ENCODE measurements around the gene HTR3C. TPM values are rescaled to one million over a fixed set of nuclear protein-coding genes. Genes with fewer than 3 reads are reported as not detected.

Gene HTR3C
- total RNA-seq, 1 donor from 2014 or later, result 0.44 TPM

DNA sequence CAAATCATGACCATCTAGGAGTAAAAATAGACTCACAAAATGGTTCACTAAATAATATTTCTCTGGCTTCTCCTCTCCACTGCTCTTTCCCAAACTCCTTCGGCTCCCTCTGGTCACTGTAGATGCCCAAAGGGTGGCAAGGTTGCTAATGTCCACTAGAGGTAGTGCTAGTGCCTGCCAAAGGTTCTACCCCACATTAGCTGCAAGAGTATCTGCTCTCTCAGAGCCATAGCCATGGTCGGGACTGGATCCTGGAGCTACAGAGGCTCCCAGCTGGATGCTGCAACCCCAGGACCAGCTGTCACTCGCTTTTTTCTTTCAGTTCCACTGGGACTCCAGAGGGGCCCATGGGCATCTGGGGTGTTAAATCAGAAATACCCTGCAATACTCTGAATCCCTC is 12.8 kb upstream of the HTR3C start:
- Histone ChIP-seq H3K4me1 (peaks cover 5% of the 10 kb centered on the region), H3K36me3 (no peaks in the 10 kb centered on the region), H3K27ac (no peak overlapping the region), H3K4me3 (no peak overlapping the region), H3K9me3 (no peaks in the 10 kb centered on the region), H3K27me3 (ENCODE audit: low read depth) (no peaks in the 10 kb centered on the region)
- DNase-seq (no peak), ATAC-seq (peak; percentile 33 to 58)
- TF ChIP-seq, protein P1, sequence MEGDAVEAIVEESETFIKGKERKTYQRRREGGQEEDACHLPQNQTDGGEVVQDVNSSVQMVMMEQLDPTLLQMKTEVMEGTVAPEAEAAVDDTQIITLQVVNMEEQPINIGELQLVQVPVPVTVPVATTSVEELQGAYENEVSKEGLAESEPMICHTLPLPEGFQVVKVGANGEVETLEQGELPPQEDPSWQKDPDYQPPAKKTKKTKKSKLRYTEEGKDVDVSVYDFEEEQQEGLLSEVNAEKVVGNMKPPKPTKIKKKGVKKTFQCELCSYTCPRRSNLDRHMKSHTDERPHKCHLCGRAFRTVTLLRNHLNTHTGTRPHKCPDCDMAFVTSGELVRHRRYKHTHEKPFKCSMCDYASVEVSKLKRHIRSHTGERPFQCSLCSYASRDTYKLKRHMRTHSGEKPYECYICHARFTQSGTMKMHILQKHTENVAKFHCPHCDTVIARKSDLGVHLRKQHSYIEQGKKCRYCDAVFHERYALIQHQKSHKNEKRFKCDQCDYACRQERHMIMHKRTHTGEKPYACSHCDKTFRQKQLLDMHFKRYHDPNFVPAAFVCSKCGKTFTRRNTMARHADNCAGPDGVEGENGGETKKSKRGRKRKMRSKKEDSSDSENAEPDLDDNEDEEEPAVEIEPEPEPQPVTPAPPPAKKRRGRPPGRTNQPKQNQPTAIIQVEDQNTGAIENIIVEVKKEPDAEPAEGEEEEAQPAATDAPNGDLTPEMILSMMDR (IDR thresholded peaks at IDR 0.05), result peak; percentile 25
- intact Hi-C loops (cut with DNase I), result no loop called here

DNA sequence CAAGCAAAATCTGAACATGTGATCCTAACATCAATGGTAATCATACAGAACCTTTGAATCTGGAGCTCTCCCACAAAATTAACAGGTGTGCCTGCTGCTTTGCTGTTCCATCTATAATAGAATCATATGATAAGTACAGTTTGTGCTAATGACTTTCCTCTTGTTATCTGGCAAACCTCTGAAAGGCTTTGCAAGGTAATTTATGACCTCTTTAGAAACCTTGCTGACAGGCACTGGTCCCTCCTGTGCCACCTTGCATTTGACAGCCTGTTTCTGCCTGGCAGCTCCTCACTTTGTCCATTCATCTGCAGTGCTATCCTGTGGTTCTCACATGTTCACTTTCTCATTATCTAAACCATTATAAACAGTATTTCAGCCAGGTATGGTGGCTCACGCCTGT is 10.2 kb upstream of the HTR3C start:
- Histone ChIP-seq H3K36me3 (no peaks in the 10 kb centered on the region), H3K4me1 (peaks cover 5% of the 10 kb centered on the region), H3K4me3 (no peak overlapping the region), H3K9me3 (no peaks in the 10 kb centered on the region), H3K27me3 (ENCODE audit: low read depth) (no peaks in the 10 kb centered on the region), H3K27ac (no peak overlapping the region)
- ATAC-seq, result no peak
- no peak for DNase-seq
- intact Hi-C loops (cut with DNase I), result no loop called here
- TF ChIP-seq, protein P1 (IDR thresholded peaks at IDR 0.05), result no peak

DNA sequence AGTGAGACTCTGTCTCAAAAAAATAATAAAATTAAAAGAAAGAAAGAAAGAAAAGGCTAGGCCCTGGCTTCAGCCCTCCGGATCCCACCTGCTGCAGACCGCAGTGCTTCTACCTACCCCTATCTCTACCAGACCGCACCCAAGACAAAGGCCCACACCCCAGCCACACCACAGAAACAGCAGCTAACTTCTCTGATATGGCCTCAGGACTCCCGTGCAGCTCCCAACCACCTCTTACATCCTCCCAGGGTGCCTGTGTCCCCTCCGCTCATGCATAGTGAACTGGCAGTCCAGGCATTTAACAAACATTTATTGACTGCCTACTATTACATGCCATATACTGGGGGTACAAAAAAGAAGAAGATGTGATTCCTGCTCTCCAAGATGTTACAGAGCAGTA is 6.9 kb upstream of the HTR3C start:
- no peak overlapping the region for H3K27ac ChIP-seq
- no peaks in the 10 kb centered on the region for H3K4me1 ChIP-seq
- ATAC-seq, result no peak
- no peaks in the 10 kb centered on the region for H3K9me3 ChIP-seq
- TF ChIP-seq, protein P1 (IDR thresholded peaks at IDR 0.05), result no peak
- intact Hi-C loops (cut with DNase I), result no loop called here
- no peaks in the 10 kb centered on the region for H3K36me3 ChIP-seq
- H3K27me3 ChIP-seq (ENCODE audit: low read depth), result no peaks in the 10 kb centered on the region
- DNase-seq, result no peak
- no peak overlapping the region for H3K4me3 ChIP-seq

DNA sequence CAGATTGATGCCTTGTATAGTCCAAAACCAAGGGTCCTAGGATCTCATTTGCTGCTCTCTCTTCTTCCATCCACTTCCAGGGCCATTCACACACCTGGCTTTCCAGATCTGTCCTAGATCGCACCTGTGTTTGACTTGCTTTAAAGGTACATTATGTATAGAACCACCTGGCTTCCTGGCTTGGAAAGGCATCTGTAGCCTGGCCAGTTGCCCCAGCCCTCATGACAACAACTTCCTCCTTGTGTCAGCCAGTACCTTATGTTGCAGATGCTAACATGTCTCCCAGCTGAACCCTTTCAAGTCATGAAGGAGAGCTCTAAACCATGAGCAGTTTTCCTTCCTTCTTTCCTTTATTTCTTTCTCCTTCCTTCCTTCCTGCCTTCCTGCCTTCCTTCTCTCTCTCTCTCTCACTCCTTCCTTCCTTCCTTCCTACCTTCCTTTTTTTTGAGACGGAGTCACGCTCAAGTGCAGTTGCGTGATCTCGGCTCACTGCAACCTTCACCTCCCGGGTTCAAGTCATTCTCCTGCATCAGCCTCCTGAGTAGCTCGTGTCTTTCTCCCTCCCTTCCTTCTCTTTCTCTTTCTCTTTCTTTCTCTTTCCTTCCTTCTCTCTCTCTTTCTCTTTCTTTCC is 2.5 kb upstream of the HTR3C start:
- Histone ChIP-seq H3K27ac (no peak overlapping the region), H3K9me3 (no peaks in the 10 kb centered on the region), H3K27me3 (ENCODE audit: low read depth) (no peaks in the 10 kb centered on the region), H3K4me3 (no peak overlapping the region), H3K4me1 (no peaks in the 10 kb centered on the region), H3K36me3 (no peaks in the 10 kb centered on the region)
- ATAC-seq, result no peak
- intact Hi-C loops (cut with DNase I), result no loop called here
- no peak for DNase-seq
- TF ChIP-seq, protein P1 (IDR thresholded peaks at IDR 0.05), result no peak

DNA sequence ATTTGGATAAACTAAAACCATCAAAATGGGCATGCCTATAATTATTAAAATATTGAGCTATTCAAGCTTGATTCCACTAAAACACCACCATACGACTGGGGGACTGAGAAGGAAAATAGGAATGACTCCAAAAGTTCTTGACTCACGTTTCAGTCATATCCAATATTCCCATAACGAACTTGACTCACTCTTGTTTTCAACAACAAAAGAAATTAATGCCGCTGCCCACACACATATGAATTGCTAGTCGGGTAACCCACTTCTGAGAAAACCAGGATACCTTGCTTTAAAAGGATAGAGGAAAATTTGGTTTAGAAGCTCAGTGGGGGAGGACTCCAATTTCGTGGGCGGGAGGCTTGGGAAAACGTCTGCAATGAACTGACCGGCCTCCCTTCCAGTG is 5.2 kb downstream of the HTR3C start:
- Histone ChIP-seq H3K9me3 (no peaks in the 10 kb centered on the region), H3K4me3 (no peak overlapping the region), H3K4me1 (no peaks in the 10 kb centered on the region), H3K27me3 (ENCODE audit: low read depth) (no peaks in the 10 kb centered on the region), H3K36me3 (no peaks in the 10 kb centered on the region), H3K27ac (no peak overlapping the region)
- intact Hi-C loops (cut with DNase I), result no loop called here
- TF ChIP-seq, protein P1 (IDR thresholded peaks at IDR 0.05), result no peak
- no peak for ATAC-seq
- no peak for DNase-seq
